ENCODE data around the gene VSIG10.
"Not testable (repeated sequence)": the region's sequence is repeated elsewhere in the genome, so short reads cannot be mapped to it uniquely, and the experiment has no call there.

VSIG10 gene

DNA sequence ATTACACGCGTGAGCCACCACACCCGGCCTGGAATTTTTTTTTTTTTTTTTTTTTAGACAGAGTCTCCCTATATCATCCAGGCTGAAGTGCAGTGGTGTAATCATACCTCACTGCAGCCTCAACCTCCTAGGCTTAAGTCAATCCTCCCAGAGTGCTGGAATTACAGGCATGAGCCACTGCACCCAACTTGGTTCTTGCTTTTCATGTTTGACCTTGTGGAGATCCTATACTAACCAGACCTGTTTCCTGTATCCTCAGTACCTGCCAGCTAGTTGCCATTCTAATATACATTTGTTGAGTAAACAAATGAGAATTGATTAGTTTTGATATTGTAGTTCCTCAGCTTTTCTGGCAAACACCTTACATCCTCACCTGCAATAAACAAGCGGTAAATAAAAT lies 3.2 kb upstream of the VSIG10 start:
- no peaks in the 10 kb centered on the region for H3K4me1 ChIP-seq (ENCODE audit: insufficient read depth, low read length)
- no peaks in the 10 kb centered on the region for H3K36me3 ChIP-seq (ENCODE audit: insufficient read depth, low read length)
- H3K4me3 ChIP-seq (ENCODE audit: low read depth in 1 of 2, low read length in 2 of 2) = no peak overlapping the region
- H3K9me3 ChIP-seq (ENCODE audit: low read length) = no peaks in the 10 kb centered on the region
- H3K9ac ChIP-seq (ENCODE audit: low read length) = no peak overlapping the region
- no peak overlapping the region for H3K27ac ChIP-seq (ENCODE audit: low read depth, low read length)
- no peaks in the 10 kb centered on the region for H3K27me3 ChIP-seq (ENCODE audit: control insufficient read depth in 1 of 2, insufficient read depth in 2 of 2, low read length in 2 of 2)

DNA sequence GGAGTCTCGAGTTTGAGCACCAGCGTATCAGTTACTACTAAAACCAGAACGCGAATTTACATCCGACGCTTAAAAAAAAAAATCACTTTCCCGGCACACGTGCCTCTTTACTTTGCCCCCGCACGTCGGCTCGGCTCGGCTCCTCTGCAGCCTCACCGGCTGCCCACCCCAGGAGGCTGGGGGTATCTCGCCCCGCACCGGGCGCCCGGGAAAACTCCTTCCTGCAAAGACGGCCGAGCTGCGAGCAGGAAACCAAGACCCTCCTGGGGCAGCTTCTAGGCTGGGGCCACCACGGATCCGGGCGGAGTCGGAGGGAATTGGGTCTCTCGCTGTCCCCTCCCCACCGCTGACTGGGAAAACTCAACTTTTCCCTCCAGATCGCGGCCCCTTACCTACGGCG lies 610 bp downstream of the VSIG10 start:
- Histone ChIP-seq H3K27me3 (ENCODE audit: control insufficient read depth in 1 of 2, insufficient read depth in 2 of 2, low read length in 2 of 2) (no peaks in the 10 kb centered on the region), H3K4me1 (ENCODE audit: insufficient read depth, low read length) (no peaks in the 10 kb centered on the region), H3K4me3 (ENCODE audit: low read depth in 1 of 2, low read length in 2 of 2) (peak overlapping the region; percentile 47 to 80), H3K9me3 (ENCODE audit: low read length) (no peaks in the 10 kb centered on the region), H3K27ac (ENCODE audit: low read depth, low read length) (peak overlapping the region; percentile 48), H3K36me3 (ENCODE audit: insufficient read depth, low read length) (no peaks in the 10 kb centered on the region), H3K9ac (ENCODE audit: low read length) (no peak overlapping the region)

DNA sequence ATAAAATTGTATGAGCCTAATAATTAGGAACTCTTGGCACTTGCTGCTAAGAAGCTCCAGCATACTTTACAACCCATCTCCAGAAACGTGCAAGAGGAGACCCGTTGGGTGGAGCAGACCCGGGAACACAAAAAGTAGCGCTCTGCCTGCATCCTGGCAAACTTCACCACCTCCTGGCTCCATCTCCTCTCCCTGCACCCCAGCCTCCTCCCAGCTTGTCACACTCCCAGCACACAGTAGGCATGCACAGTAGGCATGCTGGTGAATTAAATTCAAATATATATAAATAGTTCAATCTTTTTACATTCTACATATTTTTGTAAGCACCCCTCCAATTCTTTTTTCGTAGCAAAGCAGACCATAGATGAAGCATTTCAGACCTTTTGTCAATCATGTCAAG lies 1.2 kb downstream of the VSIG10 start:
- H3K9ac ChIP-seq (ENCODE audit: low read length) = no peak overlapping the region
- no peaks in the 10 kb centered on the region for H3K36me3 ChIP-seq (ENCODE audit: insufficient read depth, low read length)
- no peaks in the 10 kb centered on the region for H3K4me1 ChIP-seq (ENCODE audit: insufficient read depth, low read length)
- no peaks in the 10 kb centered on the region for H3K27me3 ChIP-seq (ENCODE audit: control insufficient read depth in 1 of 2, insufficient read depth in 2 of 2, low read length in 2 of 2)
- H3K27ac ChIP-seq (ENCODE audit: low read depth, low read length) = no peak overlapping the region
- peak overlapping the region in 1 of 2 donors; percentile 47 for H3K4me3 ChIP-seq (ENCODE audit: low read depth in 1 of 2, low read length in 2 of 2)
- no peaks in the 10 kb centered on the region for H3K9me3 ChIP-seq (ENCODE audit: low read length)

DNA sequence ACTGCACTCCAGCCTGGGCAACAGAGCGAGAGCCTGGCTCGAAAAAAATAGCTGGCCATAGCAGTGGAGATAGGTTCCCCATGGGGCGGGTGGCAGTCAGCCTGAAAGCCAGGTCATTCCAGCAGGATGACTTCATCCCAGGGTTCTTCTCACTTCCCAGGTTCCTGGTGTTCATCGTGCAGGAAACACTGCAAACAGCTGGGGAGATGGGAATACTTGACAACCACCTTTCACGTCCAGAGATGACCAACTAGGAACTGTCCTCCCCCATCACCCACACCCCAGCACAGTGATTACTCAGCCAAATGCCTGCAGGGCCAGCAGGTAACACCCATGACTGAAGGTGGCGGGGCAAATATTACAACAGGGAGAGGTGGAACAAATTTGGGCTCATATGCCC lies 1.7 kb downstream of the VSIG10 start:
- no peaks in the 10 kb centered on the region for H3K9me3 ChIP-seq (ENCODE audit: low read length)
- no peak overlapping the region for H3K27ac ChIP-seq (ENCODE audit: low read depth, low read length)
- H3K9ac ChIP-seq (ENCODE audit: low read length) = no peak overlapping the region
- H3K27me3 ChIP-seq (ENCODE audit: control insufficient read depth in 1 of 2, insufficient read depth in 2 of 2, low read length in 2 of 2) = no peaks in the 10 kb centered on the region
- no peaks in the 10 kb centered on the region for H3K4me1 ChIP-seq (ENCODE audit: insufficient read depth, low read length)
- no peaks in the 10 kb centered on the region for H3K36me3 ChIP-seq (ENCODE audit: insufficient read depth, low read length)
- no peak overlapping the region for H3K4me3 ChIP-seq (ENCODE audit: low read depth in 1 of 2, low read length in 2 of 2)

DNA sequence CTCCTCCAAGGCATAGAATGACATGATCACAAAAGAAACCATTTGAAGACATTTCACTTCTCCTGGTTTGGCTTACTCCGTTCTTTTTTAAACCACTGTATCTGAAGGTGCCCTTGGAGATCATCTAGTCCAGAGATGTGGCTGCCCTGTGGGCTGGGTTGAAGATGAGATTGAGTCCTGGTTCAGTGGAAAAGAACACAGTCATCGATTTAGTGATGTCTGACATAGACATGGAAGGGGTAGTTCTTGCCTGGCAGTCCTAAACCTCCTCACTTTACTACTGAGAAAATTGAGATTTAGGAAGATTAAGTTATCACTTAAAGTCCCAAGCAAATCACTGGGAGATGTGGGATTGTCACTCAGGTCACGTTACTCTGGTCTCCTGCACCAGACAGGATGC lies 2.8 kb downstream of the VSIG10 start:
- Histone ChIP-seq H3K4me3 (ENCODE audit: low read depth in 1 of 2, low read length in 2 of 2) (no peak overlapping the region), H3K9me3 (ENCODE audit: low read length) (no peaks in the 10 kb centered on the region), H3K9ac (ENCODE audit: low read length) (no peak overlapping the region), H3K27ac (ENCODE audit: low read depth, low read length) (no peak overlapping the region), H3K4me1 (ENCODE audit: insufficient read depth, low read length) (no peaks in the 10 kb centered on the region), H3K27me3 (ENCODE audit: control insufficient read depth in 1 of 2, insufficient read depth in 2 of 2, low read length in 2 of 2) (no peaks in the 10 kb centered on the region), H3K36me3 (ENCODE audit: insufficient read depth, low read length) (no peaks in the 10 kb centered on the region)

DNA sequence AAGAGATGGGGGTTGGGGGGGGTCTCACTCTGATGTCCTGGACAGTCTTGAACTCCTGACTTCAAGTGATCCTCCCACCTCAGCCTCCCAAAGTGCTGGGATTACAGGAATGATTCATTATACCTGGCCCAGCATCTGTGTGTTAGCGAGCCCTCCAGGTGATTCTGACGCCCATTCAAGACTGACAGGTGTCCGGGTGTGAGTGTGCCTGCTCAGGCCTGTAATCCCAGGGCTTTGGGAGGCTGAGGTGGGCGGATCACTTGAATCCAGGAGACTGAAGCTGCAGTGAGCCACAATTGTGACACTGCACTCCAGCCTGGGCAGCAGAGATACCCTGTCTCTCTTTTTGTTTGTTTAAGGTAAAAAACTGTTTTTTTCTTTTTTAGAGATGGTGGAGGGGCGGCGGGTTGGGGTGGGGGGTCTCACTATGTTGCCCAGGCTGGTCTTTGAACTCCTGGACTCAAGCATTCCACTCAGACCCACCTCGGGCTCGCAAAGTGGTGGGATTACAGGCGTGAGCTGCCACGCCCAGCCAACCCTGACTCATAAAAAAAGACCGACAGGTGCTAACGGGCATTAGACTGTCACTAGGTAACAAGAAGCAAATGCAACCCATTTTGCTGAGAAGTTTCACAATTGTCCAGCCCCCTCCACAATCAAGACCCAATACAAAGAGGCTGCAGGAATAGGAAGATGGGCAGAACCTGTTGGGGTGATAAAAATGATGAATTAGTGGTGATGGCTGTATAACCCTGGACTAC lies 4.7 kb downstream of the VSIG10 start:
- no peaks in the 10 kb centered on the region for H3K9me3 ChIP-seq (ENCODE audit: low read length)
- H3K27me3 ChIP-seq (ENCODE audit: control insufficient read depth in 1 of 2, insufficient read depth in 2 of 2, low read length in 2 of 2) = no peaks in the 10 kb centered on the region
- H3K27ac ChIP-seq (ENCODE audit: low read depth, low read length) = no peak overlapping the region
- no peak overlapping the region for H3K9ac ChIP-seq (ENCODE audit: low read length)
- H3K36me3 ChIP-seq (ENCODE audit: insufficient read depth, low read length) = no peaks in the 10 kb centered on the region
- no peak overlapping the region for H3K4me3 ChIP-seq (ENCODE audit: low read depth in 1 of 2, low read length in 2 of 2)
- no peaks in the 10 kb centered on the region for H3K4me1 ChIP-seq (ENCODE audit: insufficient read depth, low read length)

DNA sequence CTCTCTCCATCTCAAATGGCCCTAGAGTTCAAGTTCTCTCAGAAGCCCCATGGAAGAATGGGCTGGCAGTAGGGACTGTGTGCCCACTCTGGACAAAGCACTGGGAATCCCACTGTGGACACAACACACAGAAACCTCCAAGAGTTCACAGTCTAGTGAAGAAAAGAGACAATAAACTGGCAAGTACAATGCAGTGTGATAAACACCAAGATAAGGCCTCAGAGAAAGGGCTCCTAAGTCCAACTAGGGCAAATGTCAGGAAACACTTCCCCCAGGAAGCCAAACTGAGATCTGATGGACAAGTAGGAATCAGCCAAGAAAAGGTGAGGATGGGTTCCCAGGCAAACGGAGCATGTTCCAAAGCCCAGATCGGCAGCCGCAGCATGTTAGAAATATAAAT lies 5.4 kb downstream of the VSIG10 start:
- no peak overlapping the region for H3K9ac ChIP-seq (ENCODE audit: low read length)
- H3K9me3 ChIP-seq (ENCODE audit: low read length) = no peaks in the 10 kb centered on the region
- no peaks in the 10 kb centered on the region for H3K36me3 ChIP-seq (ENCODE audit: insufficient read depth, low read length)
- no peak overlapping the region for H3K4me3 ChIP-seq (ENCODE audit: low read depth in 1 of 2, low read length in 2 of 2)
- H3K27me3 ChIP-seq (ENCODE audit: control insufficient read depth in 1 of 2, insufficient read depth in 2 of 2, low read length in 2 of 2) = no peaks in the 10 kb centered on the region
- no peaks in the 10 kb centered on the region for H3K4me1 ChIP-seq (ENCODE audit: insufficient read depth, low read length)
- H3K27ac ChIP-seq (ENCODE audit: low read depth, low read length) = no peak overlapping the region

DNA sequence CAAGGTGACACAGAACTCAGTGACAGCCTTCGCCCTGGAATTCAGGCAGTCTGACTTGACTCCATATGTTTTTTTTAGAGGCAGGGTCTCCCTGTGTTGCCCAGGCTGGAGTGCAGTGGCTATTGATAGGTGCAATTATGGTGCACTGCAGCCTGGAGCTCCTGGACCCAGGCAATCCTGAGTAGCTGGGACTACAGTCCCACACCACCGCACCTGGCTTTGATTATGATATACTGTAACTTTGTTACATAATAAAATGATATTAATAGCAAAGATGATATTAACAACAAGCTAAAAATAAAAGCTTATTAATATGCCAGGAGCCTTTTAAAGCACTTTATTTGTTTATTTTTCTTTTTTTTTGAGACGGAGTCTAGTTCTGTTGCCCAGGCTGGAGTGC lies 9.8 kb downstream of the VSIG10 start:
- H3K9ac ChIP-seq (ENCODE audit: low read length) = no peak overlapping the region
- no peak overlapping the region for H3K27ac ChIP-seq (ENCODE audit: low read depth, low read length)
- H3K4me1 ChIP-seq (ENCODE audit: insufficient read depth, low read length) = no peaks in the 10 kb centered on the region
- no peaks in the 10 kb centered on the region for H3K9me3 ChIP-seq (ENCODE audit: low read length)
- no peak overlapping the region for H3K4me3 ChIP-seq (ENCODE audit: low read depth in 1 of 2, low read length in 2 of 2)
- no peaks in the 10 kb centered on the region for H3K27me3 ChIP-seq (ENCODE audit: control insufficient read depth in 1 of 2, insufficient read depth in 2 of 2, low read length in 2 of 2)
- H3K36me3 ChIP-seq (ENCODE audit: insufficient read depth, low read length) = no peaks in the 10 kb centered on the region

DNA sequence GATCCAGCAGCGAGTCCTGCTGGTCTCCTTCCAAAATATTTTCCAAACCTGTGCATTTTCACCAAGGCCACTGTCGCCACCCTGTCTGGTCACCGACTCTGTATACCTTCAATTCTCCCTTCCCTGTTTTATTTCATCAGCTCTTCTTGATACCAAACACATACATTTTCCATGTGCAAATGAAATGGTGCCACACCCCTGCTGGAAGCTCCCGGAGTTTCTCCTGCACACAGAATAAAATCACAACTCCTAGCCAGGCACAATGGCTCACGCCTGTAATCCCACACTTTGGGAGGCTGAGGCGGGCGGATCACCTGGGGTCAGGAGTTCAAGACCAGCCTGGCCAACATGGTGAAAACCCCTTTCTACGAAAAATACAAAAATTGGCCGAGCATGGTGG lies 14.0 kb downstream of the VSIG10 start:
- no peaks in the 10 kb centered on the region for H3K4me1 ChIP-seq (ENCODE audit: insufficient read depth, low read length)
- H3K9ac ChIP-seq (ENCODE audit: low read length) = no peak overlapping the region
- H3K27ac ChIP-seq (ENCODE audit: low read depth, low read length) = no peak overlapping the region
- H3K36me3 ChIP-seq (ENCODE audit: insufficient read depth, low read length) = no peaks in the 10 kb centered on the region
- no peaks in the 10 kb centered on the region for H3K9me3 ChIP-seq (ENCODE audit: low read length)
- no peaks in the 10 kb centered on the region for H3K27me3 ChIP-seq (ENCODE audit: control insufficient read depth in 1 of 2, insufficient read depth in 2 of 2, low read length in 2 of 2)
- H3K4me3 ChIP-seq (ENCODE audit: low read depth in 1 of 2, low read length in 2 of 2) = no peak overlapping the region

DNA sequence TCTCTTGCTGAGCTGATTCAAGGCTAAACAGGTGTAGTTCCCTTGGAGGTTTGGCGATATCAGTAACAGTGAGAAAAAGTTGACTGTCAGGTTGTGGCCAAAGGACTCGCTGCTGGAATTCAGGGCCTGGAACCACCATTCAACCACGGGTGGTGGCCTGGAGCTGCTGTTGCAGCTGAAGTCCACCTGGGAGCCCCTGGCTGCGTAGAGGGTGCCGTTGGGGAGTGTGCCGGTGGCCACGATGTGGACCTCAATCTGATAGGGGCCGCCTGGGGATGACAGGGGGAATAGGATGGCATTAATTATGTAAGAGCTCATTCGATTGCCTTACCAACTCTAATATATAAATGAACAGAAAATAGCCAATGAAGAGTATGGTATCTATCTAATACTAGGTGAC lies 21.6 kb downstream of the VSIG10 start:
- Histone ChIP-seq H3K4me3 (ENCODE audit: low read depth in 1 of 2, low read length in 2 of 2) (no peak overlapping the region), H3K9me3 (ENCODE audit: low read length) (peaks cover 3% of the 10 kb centered on the region), H3K27me3 (ENCODE audit: control insufficient read depth in 1 of 2, insufficient read depth in 2 of 2, low read length in 2 of 2) (no peaks in the 10 kb centered on the region), H3K36me3 (ENCODE audit: insufficient read depth, low read length) (peaks cover 11% of the 10 kb centered on the region), H3K4me1 (ENCODE audit: insufficient read depth, low read length) (no peaks in the 10 kb centered on the region), H3K9ac (ENCODE audit: low read length) (no peak overlapping the region), H3K27ac (ENCODE audit: low read depth, low read length) (no peak overlapping the region)

DNA sequence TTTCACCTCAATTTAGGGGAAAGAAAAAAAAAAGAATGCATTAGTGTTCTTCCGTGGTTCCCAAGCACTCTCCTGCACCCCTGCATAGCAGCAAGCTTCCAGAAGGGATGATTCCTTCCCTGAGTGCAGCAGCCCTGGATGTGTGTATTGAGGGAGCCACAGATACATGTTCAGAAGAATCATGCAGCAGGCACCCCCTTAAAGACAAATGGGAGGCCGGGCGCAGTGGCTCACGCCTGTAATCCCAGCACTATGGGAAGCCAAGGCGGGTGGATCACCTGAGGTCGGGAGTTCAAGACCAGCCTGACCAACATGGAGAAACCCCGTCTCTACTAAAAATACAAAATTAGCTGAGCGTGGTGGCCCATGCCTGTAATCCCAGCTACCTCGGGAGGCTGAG lies 22.3 kb downstream of the VSIG10 start:
- not testable (repeated sequence) for H3K4me1 ChIP-seq (ENCODE audit: insufficient read depth, low read length); H3K27ac ChIP-seq (ENCODE audit: low read depth, low read length); H3K9ac ChIP-seq (ENCODE audit: low read length); H3K9me3 ChIP-seq (ENCODE audit: low read length); H3K27me3 ChIP-seq (ENCODE audit: control insufficient read depth in 1 of 2, insufficient read depth in 2 of 2, low read length in 2 of 2); H3K4me3 ChIP-seq (ENCODE audit: low read depth in 1 of 2, low read length in 2 of 2)
- peaks cover 11% of the 10 kb centered on the region for H3K36me3 ChIP-seq (ENCODE audit: insufficient read depth, low read length)

DNA sequence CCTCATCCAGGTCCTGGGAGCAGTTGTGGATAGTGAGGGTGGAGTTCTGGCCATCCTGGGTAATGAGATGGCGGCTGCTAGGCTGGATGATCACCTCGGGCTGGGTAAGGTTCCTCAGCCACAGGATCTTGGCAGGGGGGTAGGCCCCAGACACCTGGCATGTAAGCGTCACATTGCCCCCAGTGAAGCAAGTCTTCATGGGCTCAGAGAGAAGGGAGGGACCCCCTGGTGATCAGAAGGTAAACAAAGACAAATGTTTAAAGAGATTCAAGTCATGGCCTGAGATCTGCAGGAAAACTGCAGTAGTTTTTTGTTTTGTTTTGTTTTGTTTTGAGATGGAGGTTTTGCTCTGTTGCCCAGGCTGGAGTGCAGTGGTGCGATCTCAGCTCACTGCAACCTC lies 30.0 kb downstream of the VSIG10 start:
- H3K4me1 ChIP-seq (ENCODE audit: insufficient read depth, low read length) = no peaks in the 10 kb centered on the region
- H3K27ac ChIP-seq (ENCODE audit: low read depth, low read length) = no peak overlapping the region
- H3K9ac ChIP-seq (ENCODE audit: low read length) = no peak overlapping the region
- H3K36me3 ChIP-seq (ENCODE audit: insufficient read depth, low read length) = peaks cover 5% of the 10 kb centered on the region
- no peak overlapping the region for H3K4me3 ChIP-seq (ENCODE audit: low read depth in 1 of 2, low read length in 2 of 2)
- no peaks in the 10 kb centered on the region for H3K27me3 ChIP-seq (ENCODE audit: control insufficient read depth in 1 of 2, insufficient read depth in 2 of 2, low read length in 2 of 2)
- H3K9me3 ChIP-seq (ENCODE audit: low read length) = peaks cover 3% of the 10 kb centered on the region

Measured in muscle layer of colon (tissue), 2 donors.